H54 (cell line): ENCODE data around the gene TOMM34.

Experiments used
- DNase-seq: peaks from one replicate; pipeline ENCODE4 v3.0.0; 2011; ENCODE audit warnings: low spot score, mixed read lengths; ENCODE audit not compliant: insufficient read length
- FAIRE-seq: peaks from 3 replicates; lab custom pipeline; 2011; peaks lifted over from hg19 to GRCh38; lab: Jason Lieb, UNC
- POLR2A ChIP-seq: IDR thresholded peaks from 2 replicates; pipeline ENCODE4 v1.6.1; 2011; ENCODE audit warnings: low read depth, mild to moderate bottlenecking, low read length

TOMM34 gene

GRCh38 chr20:44970243-44970757, 10.1 kb upstream of the TOMM34 start:
- no peak for DNase-seq
- no peak for TF ChIP-seq POLR2A
- no peak for FAIRE-seq

- DNase-seq: no peak
- no peak for FAIRE-seq
- no peak for TF ChIP-seq POLR2A
These were observed 9.2 kb upstream of the TOMM34 start for GRCh38 chr20:44969300-44969894.

- TF ChIP-seq POLR2A: no peak
- no peak for DNase-seq
- FAIRE-seq: no peak
These were observed 7.1 kb upstream of the TOMM34 start for GRCh38 chr20:44967207-44967807.

- no peak for FAIRE-seq
- DNase-seq: peak; percentile 76
- TF ChIP-seq POLR2A: peak; percentile 84
These were observed 6.1 kb upstream of the TOMM34 start, which contains the start of gene STK4 for GRCh38 chr20:44966030-44966961. TSS of gene STK4 (plus strand) at chr20:44966512. CDS start at chr20:44966569, 57 bp downstream.

GRCh38 chr20:44965651-44966029, 5.4 kb upstream of the TOMM34 start:
- DNase-seq (no peak), FAIRE-seq (no peak)
- no peak for TF ChIP-seq POLR2A

GRCh38 chr20:44963325-44964215, 3.4 kb upstream of the TOMM34 start:
- DNase-seq: no peak
- no peak for FAIRE-seq
- no peak for TF ChIP-seq POLR2A

- DNase-seq: no peak
- FAIRE-seq: no peak
- no peak for TF ChIP-seq POLR2A
These were observed 2.3 kb upstream of the TOMM34 start for GRCh38 chr20:44962483-44962882.

GRCh38 chr20:44961870-44962267, 1.7 kb upstream of the TOMM34 start:
- TF ChIP-seq POLR2A: no peak
- FAIRE-seq (no peak), DNase-seq (no peak)

- no peak for FAIRE-seq
- no peak for TF ChIP-seq POLR2A
- DNase-seq: no peak
These were observed 1.0 kb upstream of the TOMM34 start for GRCh38 chr20:44961011-44961869.

GRCh38 chr20:44959638-44960102, 527 bp downstream of the TOMM34 start:
- FAIRE-seq: no peak
- DNase-seq: no peak

GRCh38 chr20:44959082-44959637, 1.0 kb downstream of the TOMM34 start:
- FAIRE-seq: no peak
- no peak for DNase-seq
- TF ChIP-seq POLR2A: no peak

More at GRCh38 chr20:44959638-44960102, 527 bp downstream of the TOMM34 start:
- TF ChIP-seq POLR2A: no peak

- no peak for DNase-seq
- FAIRE-seq: no peak
- TF ChIP-seq POLR2A: no peak
These were observed 1.9 kb downstream of the TOMM34 start for GRCh38 chr20:44958276-44958675.

GRCh38 chr20:44956410-44956809, 3.8 kb downstream of the TOMM34 start:
- TF ChIP-seq POLR2A: no peak
- FAIRE-seq: no peak
- no peak for DNase-seq
